ENCODE data around the gene LYSMD1.

The LYSMD1 gene

GRCh38 chr1:151175041-151175741 is 9.5 kb upstream of the LYSMD1 start:
- no peak for DNase-seq

GRCh38 chr1:151171190-151171589 is 5.5 kb upstream of the LYSMD1 start:
- DNase-seq = no peak

- no peak for DNase-seq
Observed at GRCh38 chr1:151167116-151167515, 1.4 kb upstream of the LYSMD1 start.

- DNase-seq = no peak
Observed at GRCh38 chr1:151166505-151166956, 829 bp upstream of the LYSMD1 start.

- no peak for DNase-seq
Observed at GRCh38 chr1:151165281-151165737, 393 bp downstream of the LYSMD1 start.

GRCh38 chr1:151164732-151165280 is 896 bp downstream of the LYSMD1 start:
- no peak for DNase-seq

GRCh38 chr1:151159373-151159772 is 6.3 kb downstream of the LYSMD1 start:
- DNase-seq = no peak

GRCh38 chr1:151158751-151159251 is 6.9 kb downstream of the LYSMD1 start:
- no peak for DNase-seq

GRCh38 chr1:151158326-151158725 is 7.4 kb downstream of the LYSMD1 start:
- peak; percentile 44 for DNase-seq

- DNase-seq = peak in 1 of 2 experiments; percentile 27
Observed at GRCh38 chr1:151157067-151157531, 8.6 kb downstream of the LYSMD1 start.

- peak; percentile 68 to 75 for DNase-seq
Observed at GRCh38 chr1:151156515-151156819, 9.2 kb downstream of the LYSMD1 start, which contains the start of gene TNFAIP8L2. TSS of gene TNFAIP8L2 (plus strand) at chr1:151156649. CDS start at chr1:151158698, 2,049 bp downstream.

- no peak for DNase-seq
Observed at GRCh38 chr1:151147665-151148064, 18.0 kb downstream of the LYSMD1 start.

GRCh38 chr1:151147132-151147503 is 18.6 kb downstream of the LYSMD1 start:
- no peak for DNase-seq

GRCh38 chr1:151146412-151147131 is 19.1 kb downstream of the LYSMD1 start, which contains the start of gene SEMA6C:
TSS of gene SEMA6C (minus strand) at chr1:151146631. CDS start at chr1:151142621, 4,010 bp downstream.
- peak; percentile 77 to 79 for DNase-seq

GRCh38 chr1:151146072-151146411 is 19.7 kb downstream of the LYSMD1 start:
- DNase-seq = no peak

GRCh38 chr1:151145304-151146071 is 20.2 kb downstream of the LYSMD1 start:
- no peak for DNase-seq

GRCh38 chr1:151144474-151145303 is 21.0 kb downstream of the LYSMD1 start:
- DNase-seq = no peak

GRCh38 chr1:151143986-151144385 is 21.7 kb downstream of the LYSMD1 start:
- no peak for DNase-seq

- DNase-seq = no peak
Observed at GRCh38 chr1:151143057-151143435, 22.7 kb downstream of the LYSMD1 start.

GRCh38 chr1:151142411-151143056 is 23.2 kb downstream of the LYSMD1 start:
- DNase-seq = no peak

- DNase-seq = no peak
Observed at GRCh38 chr1:151137789-151138188, 27.9 kb downstream of the LYSMD1 start.
